Fibroblast of lung (primary cell): ENCODE data around the gene SLC39A12. TPM values are rescaled to one million over a fixed set of nuclear protein-coding genes. Genes with fewer than 3 reads are reported as not detected.

Source experiments
- DNase-seq, 2 donors: peaks; one replicate each; pipeline versions ENCODE4 v3.0.0 to v3.0.0-alpha.2; 2010; ENCODE audit warnings: low read depth in 2 of 2
- H2AFZ ChIP-seq: 2 replicates; pipeline ENCODE4 v1.5.1; 2012; ENCODE audit warnings: low read length, control low read depth, inconsistent platforms
- H3K27ac ChIP-seq: 2 replicates; pipeline ENCODE4 v1.5.1; 2011; ENCODE audit warnings: low read length, control low read depth; ENCODE audit not compliant: insufficient read depth
- H3K27me3 ChIP-seq: 2 replicates; pipeline ENCODE4 v1.5.1; 2011; ENCODE audit warnings: mild to moderate bottlenecking, low read length; ENCODE audit not compliant: control insufficient read depth, insufficient read depth
- H3K36me3 ChIP-seq: 2 replicates; pipeline ENCODE4 v1.5.1; 2011; ENCODE audit warnings: low read length; ENCODE audit not compliant: control insufficient read depth, insufficient read depth
- H3K4me1 ChIP-seq: 2 replicates; pipeline ENCODE4 v1.5.1; 2011; ENCODE audit warnings: low read length; ENCODE audit not compliant: control insufficient read depth, insufficient read depth; ENCODE audit errors: extremely low read depth
- H3K4me2 ChIP-seq: 2 replicates; pipeline ENCODE4 v1.5.1; 2011; ENCODE audit warnings: low read length, control low read depth; ENCODE audit not compliant: insufficient read depth; ENCODE audit errors: extremely low read depth
- H3K4me3 ChIP-seq, 4 experiments: fragments of 200-600 bp in 1 of 4; sonication (generic) in 1 of 4; replicated peaks in 1 of 4; 2 replicates each; pipeline ENCODE4 v1.5.1; 2011 to 2016; ENCODE audit warnings: low read length in 4 of 4, low read depth in 3 of 4, mild to moderate bottlenecking in 3 of 4, control low read depth in 2 of 4, inconsistent platforms in 1 of 4, mixed read lengths in 1 of 4; ENCODE audit not compliant: insufficient read depth in 1 of 4; ENCODE audit errors: control extremely low read depth in 1 of 4
- H3K79me2 ChIP-seq: 2 replicates; pipeline ENCODE4 v1.5.1; 2012; ENCODE audit warnings: mild to moderate bottlenecking, low read length, inconsistent platforms; ENCODE audit not compliant: control insufficient read depth, insufficient read depth
- H3K9ac ChIP-seq: 2 replicates; pipeline ENCODE4 v1.5.1; 2011; ENCODE audit warnings: mild to moderate bottlenecking, low read length, control low read depth; ENCODE audit not compliant: insufficient read depth
- H3K9me3 ChIP-seq: 2 replicates; pipeline ENCODE4 v1.5.1; 2012; ENCODE audit warnings: low read depth, low read length; ENCODE audit not compliant: control insufficient read depth, insufficient read depth
- H4K20me1 ChIP-seq: 2 replicates; pipeline ENCODE4 v1.5.1; 2011; ENCODE audit warnings: low read length; ENCODE audit not compliant: control insufficient read depth, insufficient read depth; ENCODE audit errors: extremely low read depth
- EZH2 ChIP-seq: IDR thresholded peaks from 2 replicates; pipeline ENCODE4 v1.5.1; 2012; ENCODE audit warnings: low read length, control low read depth, mild to moderate bottlenecking; ENCODE audit errors: missing control alignments
- polyA plus RNA-seq, 2 donors: library from polyadenylated mRNA; depleted of rRNA in 1 of 2; stranded (reverse) in 1 of 2; unstranded in 1 of 2; fragments of >200 nt; gene quantifications; 2 replicates each; pipeline ENCODE4 v1.2.1, GENCODE V29; 2011 to 2012; ENCODE audit warnings: missing spikeins in 1 of 2
- total RNA-seq: library from RNA; depleted of rRNA; stranded (reverse); fragments of >200 nt; gene quantifications from 2 replicates; pipeline ENCODE4 v1.2.1, GENCODE V29; 2014
- TF ChIP-seq, protein P1 (sequence below), 2 donors: IDR thresholded peaks in 1 of 2; conservative IDR thresholded peaks in 1 of 2; 1 replicate in 1 of 2; 2 replicates in 1 of 2; pipeline ENCODE4 v1.5.1; 2011 to 2012; ENCODE audit warnings: low read length in 2 of 2, control low read depth in 1 of 2, inconsistent platforms in 1 of 2, low read depth in 1 of 2, mild to moderate bottlenecking in 1 of 2

SLC39A12 gene
- total and polyA plus RNA-seq, 2 donors (not counting 1 experiment from before 2014, with no cell fraction given): not detected

DNA sequence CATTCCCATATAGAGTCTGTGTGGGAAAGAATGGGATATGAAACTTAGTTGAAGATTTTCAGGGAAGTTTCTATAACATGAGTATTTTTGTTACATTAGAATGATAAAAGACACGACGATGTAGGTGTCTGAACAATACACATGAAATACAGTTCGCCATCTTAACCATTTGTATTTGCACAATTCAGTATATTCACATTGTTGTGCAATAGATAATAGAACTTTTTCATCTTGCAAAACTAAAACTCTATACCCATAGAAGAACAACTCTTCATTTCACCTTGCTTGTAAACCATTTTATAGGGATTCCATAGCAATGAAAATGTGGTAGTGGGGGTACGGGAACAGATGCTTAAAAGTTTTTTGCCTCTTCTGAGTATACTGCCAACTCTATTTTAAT is 32.8 kb downstream of the SLC39A12 start:
- no peaks in the 10 kb centered on the region for H3K9me3 ChIP-seq
- TF ChIP-seq EZH2: no peak
- TF ChIP-seq, protein P1, sequence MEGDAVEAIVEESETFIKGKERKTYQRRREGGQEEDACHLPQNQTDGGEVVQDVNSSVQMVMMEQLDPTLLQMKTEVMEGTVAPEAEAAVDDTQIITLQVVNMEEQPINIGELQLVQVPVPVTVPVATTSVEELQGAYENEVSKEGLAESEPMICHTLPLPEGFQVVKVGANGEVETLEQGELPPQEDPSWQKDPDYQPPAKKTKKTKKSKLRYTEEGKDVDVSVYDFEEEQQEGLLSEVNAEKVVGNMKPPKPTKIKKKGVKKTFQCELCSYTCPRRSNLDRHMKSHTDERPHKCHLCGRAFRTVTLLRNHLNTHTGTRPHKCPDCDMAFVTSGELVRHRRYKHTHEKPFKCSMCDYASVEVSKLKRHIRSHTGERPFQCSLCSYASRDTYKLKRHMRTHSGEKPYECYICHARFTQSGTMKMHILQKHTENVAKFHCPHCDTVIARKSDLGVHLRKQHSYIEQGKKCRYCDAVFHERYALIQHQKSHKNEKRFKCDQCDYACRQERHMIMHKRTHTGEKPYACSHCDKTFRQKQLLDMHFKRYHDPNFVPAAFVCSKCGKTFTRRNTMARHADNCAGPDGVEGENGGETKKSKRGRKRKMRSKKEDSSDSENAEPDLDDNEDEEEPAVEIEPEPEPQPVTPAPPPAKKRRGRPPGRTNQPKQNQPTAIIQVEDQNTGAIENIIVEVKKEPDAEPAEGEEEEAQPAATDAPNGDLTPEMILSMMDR (conservative IDR thresholded peaks at IDR 0.05 in 1 of 2, IDR thresholded peaks at IDR 0.05 in 1 of 2; ENCODE audit: low read depth in 1 of 2, low read length in 2 of 2): no peak
- DNase-seq: no peak
- peaks cover 17% of the 10 kb centered on the region for H3K4me1 ChIP-seq
- no peak overlapping the region for H3K4me2 ChIP-seq
- H3K27ac ChIP-seq: no peak overlapping the region
- H3K79me2 ChIP-seq: no peaks in the 10 kb centered on the region
- H3K9ac ChIP-seq: no peak overlapping the region
- no peaks in the 10 kb centered on the region for H3K27me3 ChIP-seq
- no peaks in the 10 kb centered on the region for H4K20me1 ChIP-seq
- H3K36me3 ChIP-seq: no peaks in the 10 kb centered on the region
- H2AFZ ChIP-seq: no peak overlapping the region
- no peak overlapping the region for H3K4me3 ChIP-seq

DNA sequence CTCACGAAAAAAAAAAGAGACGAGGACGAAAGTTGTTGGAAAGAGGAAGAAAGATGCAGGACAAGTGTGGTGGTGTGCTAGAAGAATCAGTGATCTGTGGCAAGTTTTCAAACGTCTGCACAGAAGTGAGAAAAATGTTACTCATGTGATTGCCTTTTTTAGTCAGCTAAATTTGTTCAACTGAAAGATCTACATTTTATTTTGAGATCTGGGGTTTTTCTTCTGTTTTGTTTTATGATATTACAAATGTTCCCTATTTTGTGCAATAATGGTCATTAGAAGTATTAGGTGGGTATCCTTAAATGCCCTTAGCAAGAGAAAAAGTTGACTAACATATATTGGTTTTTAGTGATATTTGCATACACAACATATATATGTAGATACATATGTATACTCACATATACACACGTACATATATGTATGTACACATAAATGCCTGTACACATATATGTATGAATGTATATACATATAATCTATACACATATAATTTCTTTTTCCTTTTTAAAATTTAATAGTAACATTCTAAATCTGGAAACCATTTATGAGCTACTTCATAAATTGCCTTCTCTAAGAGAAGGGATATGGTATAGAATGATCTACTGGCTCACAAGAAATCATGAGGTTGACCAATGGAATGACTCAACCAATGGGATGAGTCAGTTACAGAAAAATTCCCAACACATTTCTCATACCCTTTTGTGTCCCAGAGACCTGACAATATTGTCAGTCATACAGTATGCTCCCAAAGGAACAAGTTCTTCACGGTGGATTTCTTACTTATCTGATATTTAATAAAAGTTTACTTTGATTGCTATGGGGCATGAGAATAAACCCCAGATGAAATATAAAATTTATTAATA is 38.4 kb downstream of the SLC39A12 start:
- no peak overlapping the region for H2AFZ ChIP-seq
- H3K9ac ChIP-seq: no peak overlapping the region
- H4K20me1 ChIP-seq: no peaks in the 10 kb centered on the region
- no peak for TF ChIP-seq EZH2
- TF ChIP-seq, protein P1 (conservative IDR thresholded peaks at IDR 0.05 in 1 of 2, IDR thresholded peaks at IDR 0.05 in 1 of 2; ENCODE audit: low read depth in 1 of 2, low read length in 2 of 2): no peak
- H3K4me2 ChIP-seq: peak overlapping the region; percentile 23
- peak; percentile 74 to 87 for DNase-seq
- peaks cover 2% of the 10 kb centered on the region for H3K4me1 ChIP-seq
- H3K27ac ChIP-seq: no peak overlapping the region
- no peak overlapping the region for H3K4me3 ChIP-seq
- no peaks in the 10 kb centered on the region for H3K9me3 ChIP-seq
- no peaks in the 10 kb centered on the region for H3K27me3 ChIP-seq
- no peaks in the 10 kb centered on the region for H3K36me3 ChIP-seq
- H3K79me2 ChIP-seq: no peaks in the 10 kb centered on the region

DNA sequence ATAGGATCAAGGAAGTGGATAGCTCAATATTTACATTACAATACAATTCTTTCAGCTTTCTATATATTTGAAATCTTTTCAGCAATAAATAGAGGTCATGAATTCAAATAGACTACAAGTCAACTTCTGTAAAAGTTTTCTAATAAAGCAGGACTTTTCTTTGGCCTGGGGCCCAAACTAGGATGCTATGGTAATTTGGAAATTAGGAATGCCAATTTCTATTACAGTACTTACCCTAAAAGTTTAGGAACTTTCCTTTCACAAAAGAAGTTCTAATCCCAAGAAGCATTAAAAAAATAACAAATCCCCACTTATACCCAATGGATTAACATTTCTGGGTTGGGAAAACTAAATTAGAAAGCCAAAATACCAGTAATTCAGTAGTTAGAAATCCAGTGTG is 40.5 kb downstream of the SLC39A12 start:
- H2AFZ ChIP-seq: no peak overlapping the region
- no peaks in the 10 kb centered on the region for H4K20me1 ChIP-seq
- H3K27ac ChIP-seq: no peak overlapping the region
- H3K79me2 ChIP-seq: no peaks in the 10 kb centered on the region
- TF ChIP-seq EZH2: no peak
- TF ChIP-seq, protein P1 (conservative IDR thresholded peaks at IDR 0.05 in 1 of 2, IDR thresholded peaks at IDR 0.05 in 1 of 2; ENCODE audit: low read depth in 1 of 2, low read length in 2 of 2): no peak
- no peak for DNase-seq
- no peak overlapping the region for H3K4me2 ChIP-seq
- H3K4me3 ChIP-seq: no peak overlapping the region
- H3K9ac ChIP-seq: no peak overlapping the region
- peaks cover 2% of the 10 kb centered on the region for H3K4me1 ChIP-seq
- no peaks in the 10 kb centered on the region for H3K36me3 ChIP-seq
- H3K27me3 ChIP-seq: no peaks in the 10 kb centered on the region
- H3K9me3 ChIP-seq: no peaks in the 10 kb centered on the region
